ENCODE data around the gene RIIAD1. TPM values are rescaled to one million over a fixed set of nuclear protein-coding genes. Genes with fewer than 3 reads are reported as not detected.

Gene RIIAD1
- total RNA-seq, 1 experiment from 2014 or later, result not detected

GRCh38 chr1:151759241-151759640 is 37.9 kb downstream of the RIIAD1 start:
- no peaks in the 10 kb centered on the region for H3K9me3 ChIP-seq (ENCODE audit: control insufficient read depth, insufficient read depth, low read depth, low read length)
- H3K27me3 ChIP-seq (ENCODE audit: control insufficient read depth, insufficient read depth, low read length), result no peaks in the 10 kb centered on the region
- ChIA-PET CTCF (interaction anchor here (1.0 kb wide), 1 partner anchor 432 kb away, joined by 10 read pairs; the partner anchor contains the start of gene PI4KB), POLR2A (interaction anchor here (0.5 kb wide), 1 partner anchor 304 kb away, joined by 4 read pairs; no protein-coding TSS in a partner anchor)
- TF ChIP-seq, protein P1, sequence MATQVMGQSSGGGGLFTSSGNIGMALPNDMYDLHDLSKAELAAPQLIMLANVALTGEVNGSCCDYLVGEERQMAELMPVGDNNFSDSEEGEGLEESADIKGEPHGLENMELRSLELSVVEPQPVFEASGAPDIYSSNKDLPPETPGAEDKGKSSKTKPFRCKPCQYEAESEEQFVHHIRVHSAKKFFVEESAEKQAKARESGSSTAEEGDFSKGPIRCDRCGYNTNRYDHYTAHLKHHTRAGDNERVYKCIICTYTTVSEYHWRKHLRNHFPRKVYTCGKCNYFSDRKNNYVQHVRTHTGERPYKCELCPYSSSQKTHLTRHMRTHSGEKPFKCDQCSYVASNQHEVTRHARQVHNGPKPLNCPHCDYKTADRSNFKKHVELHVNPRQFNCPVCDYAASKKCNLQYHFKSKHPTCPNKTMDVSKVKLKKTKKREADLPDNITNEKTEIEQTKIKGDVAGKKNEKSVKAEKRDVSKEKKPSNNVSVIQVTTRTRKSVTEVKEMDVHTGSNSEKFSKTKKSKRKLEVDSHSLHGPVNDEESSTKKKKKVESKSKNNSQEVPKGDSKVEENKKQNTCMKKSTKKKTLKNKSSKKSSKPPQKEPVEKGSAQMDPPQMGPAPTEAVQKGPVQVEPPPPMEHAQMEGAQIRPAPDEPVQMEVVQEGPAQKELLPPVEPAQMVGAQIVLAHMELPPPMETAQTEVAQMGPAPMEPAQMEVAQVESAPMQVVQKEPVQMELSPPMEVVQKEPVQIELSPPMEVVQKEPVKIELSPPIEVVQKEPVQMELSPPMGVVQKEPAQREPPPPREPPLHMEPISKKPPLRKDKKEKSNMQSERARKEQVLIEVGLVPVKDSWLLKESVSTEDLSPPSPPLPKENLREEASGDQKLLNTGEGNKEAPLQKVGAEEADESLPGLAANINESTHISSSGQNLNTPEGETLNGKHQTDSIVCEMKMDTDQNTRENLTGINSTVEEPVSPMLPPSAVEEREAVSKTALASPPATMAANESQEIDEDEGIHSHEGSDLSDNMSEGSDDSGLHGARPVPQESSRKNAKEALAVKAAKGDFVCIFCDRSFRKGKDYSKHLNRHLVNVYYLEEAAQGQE (IDR thresholded peaks at IDR 0.05; ENCODE audit: insufficient read depth in 1 of 2, low read depth in 2 of 2, low read length in 1 of 2), result no peak
- no peak for TF ChIP-seq POLR2AphosphoS5 (IDR thresholded peaks at IDR 0.05; ENCODE audit: low read depth, low read length)
- TF ChIP-seq, protein P2, sequence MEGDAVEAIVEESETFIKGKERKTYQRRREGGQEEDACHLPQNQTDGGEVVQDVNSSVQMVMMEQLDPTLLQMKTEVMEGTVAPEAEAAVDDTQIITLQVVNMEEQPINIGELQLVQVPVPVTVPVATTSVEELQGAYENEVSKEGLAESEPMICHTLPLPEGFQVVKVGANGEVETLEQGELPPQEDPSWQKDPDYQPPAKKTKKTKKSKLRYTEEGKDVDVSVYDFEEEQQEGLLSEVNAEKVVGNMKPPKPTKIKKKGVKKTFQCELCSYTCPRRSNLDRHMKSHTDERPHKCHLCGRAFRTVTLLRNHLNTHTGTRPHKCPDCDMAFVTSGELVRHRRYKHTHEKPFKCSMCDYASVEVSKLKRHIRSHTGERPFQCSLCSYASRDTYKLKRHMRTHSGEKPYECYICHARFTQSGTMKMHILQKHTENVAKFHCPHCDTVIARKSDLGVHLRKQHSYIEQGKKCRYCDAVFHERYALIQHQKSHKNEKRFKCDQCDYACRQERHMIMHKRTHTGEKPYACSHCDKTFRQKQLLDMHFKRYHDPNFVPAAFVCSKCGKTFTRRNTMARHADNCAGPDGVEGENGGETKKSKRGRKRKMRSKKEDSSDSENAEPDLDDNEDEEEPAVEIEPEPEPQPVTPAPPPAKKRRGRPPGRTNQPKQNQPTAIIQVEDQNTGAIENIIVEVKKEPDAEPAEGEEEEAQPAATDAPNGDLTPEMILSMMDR (IDR thresholded peaks at IDR 0.05), result no peak
- no peak for TF ChIP-seq SIN3A (IDR thresholded peaks at IDR 0.05; ENCODE audit: borderline replicate concordance, insufficient read depth, low read depth, low read length)
- TF ChIP-seq TCF7L2 (IDR thresholded peaks at IDR 0.05; ENCODE audit: low read depth, low read length), result no peak
- no peak overlapping the region for H3K4me3 ChIP-seq (ENCODE audit: low read depth in 2 of 2, low read length in 2 of 2)
- ATAC-seq (no peak), DNase-seq (ENCODE audit: low read depth, low spot score) (no peak)
- BruUV-seq (replicated peaks), result no TSS peak
- H3K36me3 ChIP-seq (ENCODE audit: control insufficient read depth, insufficient read depth, low read length), result peaks cover 22% of the 10 kb centered on the region
- in situ Hi-C loops (cut with HindIII; ENCODE audit: low pct_unique_long_range_greater_than_20kb, low sequenced_read_pairs), result no loop called here
- no peak overlapping the region for H3K27ac ChIP-seq (ENCODE audit: low read length)
- intact Hi-C loops (cut with micrococcal nuclease; ENCODE audit: unreplicated experiment), result no loop called here
- peaks cover 10% of the 10 kb centered on the region for H3K4me1 ChIP-seq (ENCODE audit: control insufficient read depth, insufficient read depth, low read length)

- CTCF ChIA-PET, result no interaction called here
- in situ Hi-C loops (cut with HindIII; ENCODE audit: low pct_unique_long_range_greater_than_20kb, low sequenced_read_pairs), result no loop called here
- POLR2A ChIA-PET, result interaction anchor here (0.6 kb wide), 1 partner anchor 38 kb away, joined by 17 read pairs; no protein-coding TSS in a partner anchor
- Histone ChIP-seq H3K27ac (ENCODE audit: low read length) (no peak overlapping the region), H3K4me1 (ENCODE audit: control insufficient read depth, insufficient read depth, low read length) (peaks cover 13% of the 10 kb centered on the region), H3K36me3 (ENCODE audit: control insufficient read depth, insufficient read depth, low read length) (peaks cover 22% of the 10 kb centered on the region), H3K9me3 (ENCODE audit: control insufficient read depth, insufficient read depth, low read depth, low read length) (no peaks in the 10 kb centered on the region), H3K4me3 (ENCODE audit: low read depth in 2 of 2, low read length in 2 of 2) (no peak overlapping the region), H3K27me3 (ENCODE audit: control insufficient read depth, insufficient read depth, low read length) (no peaks in the 10 kb centered on the region)
- TF ChIP-seq, protein P2 (IDR thresholded peaks at IDR 0.05), result no peak
- TF ChIP-seq SIN3A (IDR thresholded peaks at IDR 0.05; ENCODE audit: borderline replicate concordance, insufficient read depth, low read depth, low read length) (no peak), POLR2AphosphoS5 (IDR thresholded peaks at IDR 0.05; ENCODE audit: low read depth, low read length) (no peak), TCF7L2 (IDR thresholded peaks at IDR 0.05; ENCODE audit: low read depth, low read length) (no peak)
- TF ChIP-seq, protein P1 (IDR thresholded peaks at IDR 0.05; ENCODE audit: insufficient read depth in 1 of 2, low read depth in 2 of 2, low read length in 1 of 2), result no peak
- no peak for ATAC-seq
- intact Hi-C loops (cut with micrococcal nuclease; ENCODE audit: unreplicated experiment), result no loop called here
- no peak for DNase-seq (ENCODE audit: low read depth, low spot score)
- no TSS peak for BruUV-seq (replicated peaks)
These were observed 39.5 kb downstream of the RIIAD1 start for GRCh38 chr1:151760597-151761385.

All from Panc1 (cell line).